Measurements from ENCODE around the gene MAP4.

DNA sequence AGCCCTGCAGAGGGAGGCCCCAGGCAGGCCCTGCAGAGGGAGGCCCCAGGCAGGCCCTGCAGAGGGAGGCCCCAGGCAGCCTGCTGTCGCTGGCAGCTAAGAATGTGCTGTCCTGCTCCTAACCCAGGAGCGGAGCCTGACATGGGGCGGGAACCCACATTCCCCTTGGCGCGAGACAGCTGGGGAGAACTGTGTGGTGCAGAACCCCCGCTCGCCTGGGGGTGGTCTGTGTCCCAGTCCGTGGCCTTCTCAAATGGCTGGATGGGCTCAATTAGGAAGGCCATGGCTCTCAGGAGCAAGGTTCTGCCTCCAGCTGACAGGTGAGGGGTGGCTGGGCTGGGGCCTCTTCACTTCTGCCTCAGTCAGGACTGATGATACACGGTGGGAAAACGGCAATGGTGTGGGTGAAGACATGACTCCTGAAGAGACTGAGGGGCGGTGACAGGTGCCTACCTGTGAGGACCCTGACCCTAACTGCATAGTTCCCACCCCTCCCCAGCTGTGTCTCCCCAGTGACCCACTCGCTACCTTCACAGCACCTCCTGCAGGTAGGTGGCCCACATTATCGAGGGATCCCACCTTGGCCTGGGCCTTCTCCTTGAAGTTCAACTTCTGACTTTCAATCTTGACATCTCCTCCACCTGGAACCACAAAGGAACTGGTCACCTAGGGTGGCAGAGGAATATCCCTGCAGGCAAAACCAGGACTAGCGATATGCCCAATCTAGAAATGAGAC, 161.3 kb downstream of the MAP4 start:
- TF ChIP-seq CTCF (IDR thresholded peaks at IDR 0.05) (no peak), POLR2A (IDR thresholded peaks at IDR 0.05) (no peak)

Data from Peyer's patch (tissue), 4 donors.